Liver (tissue), 9 donors: ENCODE results near the gene PTPN14. TPM values are rescaled to one million over a fixed set of nuclear protein-coding genes. Genes with fewer than 3 reads are reported as not detected.

Experiments
- DNase-seq: peaks from one replicate; pipeline ENCODE4 v3.0.0-alpha.2; 2017; ENCODE audit warnings: low spot score
- H3K27ac ChIP-seq, 2 donors: one replicate each; pipeline ENCODE4 v1.7.0; 2013; ENCODE audit warnings: inconsistent platforms in 2 of 2, low read length in 2 of 2, control low read depth in 1 of 2, low read depth in 1 of 2, mild to moderate bottlenecking in 1 of 2
- H3K27me3 ChIP-seq, 4 donors: one replicate each; pipeline versions ENCODE4 v1.6.1 to v1.7.0; 2013; ENCODE audit warnings: low read length in 3 of 4, inconsistent platforms in 1 of 4, mild to moderate bottlenecking in 1 of 4, moderate library complexity in 1 of 4; ENCODE audit not compliant: control insufficient read depth in 4 of 4, insufficient read depth in 4 of 4
- H3K36me3 ChIP-seq, 4 donors: one replicate each; pipeline versions ENCODE4 v1.6.1 to v1.7.0; 2013; ENCODE audit warnings: low read length in 3 of 4, mild to moderate bottlenecking in 3 of 4, low read depth in 1 of 4, moderate library complexity in 1 of 4; ENCODE audit not compliant: control insufficient read depth in 4 of 4, insufficient read depth in 3 of 4
- H3K4me1 ChIP-seq, 4 donors: one replicate each; pipeline versions ENCODE4 v1.6.1 to v1.7.0; 2013; ENCODE audit warnings: low read length in 3 of 4, mild to moderate bottlenecking in 3 of 4, moderate library complexity in 1 of 4; ENCODE audit not compliant: control insufficient read depth in 4 of 4, insufficient read depth in 4 of 4
- H3K4me3 ChIP-seq, 3 donors: one replicate each; pipeline versions ENCODE4 v1.6.1 to v1.7.0; 2013; ENCODE audit warnings: low read length in 3 of 3, control low read depth in 1 of 3, low read depth in 1 of 3, mild to moderate bottlenecking in 1 of 3
- H3K9ac ChIP-seq, 2 donors: one replicate each; pipeline ENCODE4 v1.7.0; 2013; ENCODE audit warnings: low read length in 2 of 2, mild to moderate bottlenecking in 2 of 2, moderate library complexity in 2 of 2, control low read depth in 1 of 2, low read depth in 1 of 2
- H3K9me3 ChIP-seq, 4 donors: one replicate each; pipeline versions ENCODE4 v1.6.1 to v1.7.0; 2013; ENCODE audit warnings: low read length in 3 of 4; ENCODE audit not compliant: control insufficient read depth in 4 of 4
- EGR1 ChIP-seq, 2 donors: IDR thresholded peaks; 2 replicates each; pipeline ENCODE4 v1.6.1; 2016 to 2018; ENCODE audit warnings: antibody characterized with exemption in 2 of 2, low read depth in 2 of 2
- FOXA1 ChIP-seq: IDR thresholded peaks from 2 replicates; pipeline ENCODE4 v1.6.1; 2016; ENCODE audit warnings: antibody characterized with exemption
- GABPA ChIP-seq, 2 donors: IDR thresholded peaks in 1 of 2; conservative IDR thresholded peaks in 1 of 2; 2 replicates each; pipeline ENCODE4 v1.6.1; 2016; ENCODE audit warnings: antibody characterized with exemption in 2 of 2, mild to moderate bottlenecking in 1 of 2, moderate library complexity in 1 of 2
- HNF4A ChIP-seq, 2 donors: conservative IDR thresholded peaks; 2 replicates each; pipeline ENCODE4 v1.6.1; 2016; ENCODE audit warnings: antibody characterized with exemption in 2 of 2, mild to moderate bottlenecking in 2 of 2
- NR2F2 ChIP-seq: IDR thresholded peaks from 2 replicates; pipeline ENCODE4 v1.6.1; 2016; ENCODE audit warnings: antibody characterized with exemption
- RAD21 ChIP-seq, 2 donors: IDR thresholded peaks; 2 replicates each; pipeline ENCODE4 v1.6.1; 2016; ENCODE audit warnings: antibody characterized with exemption in 2 of 2, mild to moderate bottlenecking in 2 of 2
- RXRA ChIP-seq, 2 donors: IDR thresholded peaks; 2 replicates each; pipeline ENCODE4 v1.6.1; 2017 to 2018; ENCODE audit warnings: antibody characterized with exemption in 2 of 2, mild to moderate bottlenecking in 1 of 2
- SP1 ChIP-seq: IDR thresholded peaks from 2 replicates; pipeline ENCODE4 v1.6.1; 2018; ENCODE audit warnings: antibody characterized with exemption, mild to moderate bottlenecking
- TAF1 ChIP-seq: conservative IDR thresholded peaks from 2 replicates; pipeline ENCODE4 v1.6.1; 2016; ENCODE audit warnings: antibody characterized with exemption, mild to moderate bottlenecking
- YY1 ChIP-seq: IDR thresholded peaks from 2 replicates; pipeline ENCODE4 v1.6.1; 2016; ENCODE audit warnings: antibody characterized with exemption, mild to moderate bottlenecking
- WGBS: extraction: QIAGEN DNeasy Blood & Tissue Kit; methylation state at CpG from one replicate; pipeline ENCODE4 v1.1.7; 2013; 5-methylcytosine and 5-hydroxymethylcytosine counted together
- polyA plus RNA-seq, 2 donors: library from polyadenylated mRNA; stranded (reverse) in 1 of 2; unstranded in 1 of 2; fragments of 200-250 nt in 1 of 2; fragments of >200 nt in 1 of 2; fragmentation: Nextera tagmentation in 1 of 2; extraction: Ambion mirVana in 1 of 2; gene quantifications; one replicate each; pipeline versions ENCODE4 v1.2.1 to v1.2.3, GENCODE V29; 2013 to 2015
- total RNA-seq, 2 donors: library from RNA; depleted of rRNA; stranded (reverse); fragments of >200 nt; gene quantifications; one replicate each; pipeline ENCODE4 v1.2.3, GENCODE V29; 2014
- TF ChIP-seq, protein P1 (sequence below): IDR thresholded peaks from 2 replicates; pipeline ENCODE4 v1.6.1; 2016; ENCODE audit warnings: antibody characterized with exemption
- TF ChIP-seq, protein P2 (sequence below): IDR thresholded peaks from 2 replicates; pipeline ENCODE4 v1.6.1; 2016; ENCODE audit warnings: antibody characterized with exemption, mild to moderate bottlenecking
- TF ChIP-seq, protein P3 (sequence below): fragments of 150-350 bp; IDR thresholded peaks from 2 replicates; pipeline ENCODE4 v1.5.1; 2017; ENCODE audit warnings: improper control_type of control experiment, low read depth, low read length; ENCODE audit not compliant: missing input control
- TF ChIP-seq, protein P4 (sequence below): IDR thresholded peaks from 2 replicates; pipeline ENCODE4 v1.6.1; 2016; ENCODE audit warnings: antibody characterized with exemption
- TF ChIP-seq, protein P5 (sequence below): IDR thresholded peaks from 2 replicates; pipeline ENCODE4 v1.6.1; 2016; ENCODE audit warnings: antibody characterized with exemption
- donor health status: healthy.
- donor health status: healthy.
- donor health status: healthy.
- donor health status: healthy.
- donor health status: healthy.

PTPN14 gene
- total and polyA plus RNA-seq, 4 donors, result 0.54 to 3.2 (median 1.5) TPM

DNA sequence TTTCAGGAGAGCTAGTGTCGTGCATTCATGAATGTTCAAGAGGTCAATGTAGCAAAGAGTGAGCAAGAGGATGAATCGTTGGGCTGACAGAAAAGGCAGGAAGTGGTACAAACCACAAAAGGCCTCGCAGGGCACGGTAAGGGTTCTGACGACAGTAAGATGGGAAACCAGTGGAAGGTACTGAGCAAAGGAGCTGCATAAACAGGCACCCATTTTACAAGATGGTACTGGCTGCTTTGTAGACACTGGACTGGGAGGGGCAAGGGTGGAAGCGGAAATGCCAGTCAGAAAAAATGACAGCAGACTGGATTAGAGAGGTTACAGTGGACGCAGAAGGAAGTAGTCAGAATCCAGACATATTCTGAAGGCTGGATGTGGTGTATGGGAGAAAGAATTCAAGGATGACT, 123.5 kb downstream of the PTPN14 start:
- H3K36me3 ChIP-seq, result no peaks in the 10 kb centered on the region
- 67% methylated on average over 7 of the region's 7 CpGs for WGBS
- H3K27ac ChIP-seq, result no peak overlapping the region
- TF ChIP-seq EGR1 (IDR thresholded peaks at IDR 0.05; ENCODE audit: low read depth in 2 of 2) (no peak), TAF1 (no peak), GABPA (IDR thresholded peaks at IDR 0.05 in 1 of 2, conservative IDR thresholded peaks at IDR 0.05 in 1 of 2) (no peak), RAD21 (IDR thresholded peaks at IDR 0.05) (no peak), SP1 (no peak), RXRA (IDR thresholded peaks at IDR 0.05) (no peak), FOXA1 (no peak), NR2F2 (no peak), HNF4A (conservative IDR thresholded peaks at IDR 0.05) (no peak), YY1 (no peak)
- TF ChIP-seq, protein P1, sequence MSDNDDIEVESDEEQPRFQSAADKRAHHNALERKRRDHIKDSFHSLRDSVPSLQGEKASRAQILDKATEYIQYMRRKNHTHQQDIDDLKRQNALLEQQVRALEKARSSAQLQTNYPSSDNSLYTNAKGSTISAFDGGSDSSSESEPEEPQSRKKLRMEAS, result no peak
- TF ChIP-seq, protein P2, sequence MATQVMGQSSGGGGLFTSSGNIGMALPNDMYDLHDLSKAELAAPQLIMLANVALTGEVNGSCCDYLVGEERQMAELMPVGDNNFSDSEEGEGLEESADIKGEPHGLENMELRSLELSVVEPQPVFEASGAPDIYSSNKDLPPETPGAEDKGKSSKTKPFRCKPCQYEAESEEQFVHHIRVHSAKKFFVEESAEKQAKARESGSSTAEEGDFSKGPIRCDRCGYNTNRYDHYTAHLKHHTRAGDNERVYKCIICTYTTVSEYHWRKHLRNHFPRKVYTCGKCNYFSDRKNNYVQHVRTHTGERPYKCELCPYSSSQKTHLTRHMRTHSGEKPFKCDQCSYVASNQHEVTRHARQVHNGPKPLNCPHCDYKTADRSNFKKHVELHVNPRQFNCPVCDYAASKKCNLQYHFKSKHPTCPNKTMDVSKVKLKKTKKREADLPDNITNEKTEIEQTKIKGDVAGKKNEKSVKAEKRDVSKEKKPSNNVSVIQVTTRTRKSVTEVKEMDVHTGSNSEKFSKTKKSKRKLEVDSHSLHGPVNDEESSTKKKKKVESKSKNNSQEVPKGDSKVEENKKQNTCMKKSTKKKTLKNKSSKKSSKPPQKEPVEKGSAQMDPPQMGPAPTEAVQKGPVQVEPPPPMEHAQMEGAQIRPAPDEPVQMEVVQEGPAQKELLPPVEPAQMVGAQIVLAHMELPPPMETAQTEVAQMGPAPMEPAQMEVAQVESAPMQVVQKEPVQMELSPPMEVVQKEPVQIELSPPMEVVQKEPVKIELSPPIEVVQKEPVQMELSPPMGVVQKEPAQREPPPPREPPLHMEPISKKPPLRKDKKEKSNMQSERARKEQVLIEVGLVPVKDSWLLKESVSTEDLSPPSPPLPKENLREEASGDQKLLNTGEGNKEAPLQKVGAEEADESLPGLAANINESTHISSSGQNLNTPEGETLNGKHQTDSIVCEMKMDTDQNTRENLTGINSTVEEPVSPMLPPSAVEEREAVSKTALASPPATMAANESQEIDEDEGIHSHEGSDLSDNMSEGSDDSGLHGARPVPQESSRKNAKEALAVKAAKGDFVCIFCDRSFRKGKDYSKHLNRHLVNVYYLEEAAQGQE, result no peak
- TF ChIP-seq, protein P3, sequence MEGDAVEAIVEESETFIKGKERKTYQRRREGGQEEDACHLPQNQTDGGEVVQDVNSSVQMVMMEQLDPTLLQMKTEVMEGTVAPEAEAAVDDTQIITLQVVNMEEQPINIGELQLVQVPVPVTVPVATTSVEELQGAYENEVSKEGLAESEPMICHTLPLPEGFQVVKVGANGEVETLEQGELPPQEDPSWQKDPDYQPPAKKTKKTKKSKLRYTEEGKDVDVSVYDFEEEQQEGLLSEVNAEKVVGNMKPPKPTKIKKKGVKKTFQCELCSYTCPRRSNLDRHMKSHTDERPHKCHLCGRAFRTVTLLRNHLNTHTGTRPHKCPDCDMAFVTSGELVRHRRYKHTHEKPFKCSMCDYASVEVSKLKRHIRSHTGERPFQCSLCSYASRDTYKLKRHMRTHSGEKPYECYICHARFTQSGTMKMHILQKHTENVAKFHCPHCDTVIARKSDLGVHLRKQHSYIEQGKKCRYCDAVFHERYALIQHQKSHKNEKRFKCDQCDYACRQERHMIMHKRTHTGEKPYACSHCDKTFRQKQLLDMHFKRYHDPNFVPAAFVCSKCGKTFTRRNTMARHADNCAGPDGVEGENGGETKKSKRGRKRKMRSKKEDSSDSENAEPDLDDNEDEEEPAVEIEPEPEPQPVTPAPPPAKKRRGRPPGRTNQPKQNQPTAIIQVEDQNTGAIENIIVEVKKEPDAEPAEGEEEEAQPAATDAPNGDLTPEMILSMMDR, result no peak
- TF ChIP-seq, protein P4, sequence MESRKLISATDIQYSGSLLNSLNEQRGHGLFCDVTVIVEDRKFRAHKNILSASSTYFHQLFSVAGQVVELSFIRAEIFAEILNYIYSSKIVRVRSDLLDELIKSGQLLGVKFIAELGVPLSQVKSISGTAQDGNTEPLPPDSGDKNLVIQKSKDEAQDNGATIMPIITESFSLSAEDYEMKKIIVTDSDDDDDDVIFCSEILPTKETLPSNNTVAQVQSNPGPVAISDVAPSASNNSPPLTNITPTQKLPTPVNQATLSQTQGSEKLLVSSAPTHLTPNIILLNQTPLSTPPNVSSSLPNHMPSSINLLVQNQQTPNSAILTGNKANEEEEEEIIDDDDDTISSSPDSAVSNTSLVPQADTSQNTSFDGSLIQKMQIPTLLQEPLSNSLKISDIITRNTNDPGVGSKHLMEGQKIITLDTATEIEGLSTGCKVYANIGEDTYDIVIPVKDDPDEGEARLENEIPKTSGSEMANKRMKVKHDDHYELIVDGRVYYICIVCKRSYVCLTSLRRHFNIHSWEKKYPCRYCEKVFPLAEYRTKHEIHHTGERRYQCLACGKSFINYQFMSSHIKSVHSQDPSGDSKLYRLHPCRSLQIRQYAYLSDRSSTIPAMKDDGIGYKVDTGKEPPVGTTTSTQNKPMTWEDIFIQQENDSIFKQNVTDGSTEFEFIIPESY, result no peak
- TF ChIP-seq, protein P5, sequence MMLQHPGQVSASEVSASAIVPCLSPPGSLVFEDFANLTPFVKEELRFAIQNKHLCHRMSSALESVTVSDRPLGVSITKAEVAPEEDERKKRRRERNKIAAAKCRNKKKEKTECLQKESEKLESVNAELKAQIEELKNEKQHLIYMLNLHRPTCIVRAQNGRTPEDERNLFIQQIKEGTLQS, result no peak
- H3K27me3 ChIP-seq, result no peaks in the 10 kb centered on the region
- no peaks in the 10 kb centered on the region for H3K4me1 ChIP-seq
- H3K9me3 ChIP-seq, result no peaks in the 10 kb centered on the region
- no peak for DNase-seq
- H3K4me3 ChIP-seq, result no peak overlapping the region
- no peak overlapping the region for H3K9ac ChIP-seq

DNA sequence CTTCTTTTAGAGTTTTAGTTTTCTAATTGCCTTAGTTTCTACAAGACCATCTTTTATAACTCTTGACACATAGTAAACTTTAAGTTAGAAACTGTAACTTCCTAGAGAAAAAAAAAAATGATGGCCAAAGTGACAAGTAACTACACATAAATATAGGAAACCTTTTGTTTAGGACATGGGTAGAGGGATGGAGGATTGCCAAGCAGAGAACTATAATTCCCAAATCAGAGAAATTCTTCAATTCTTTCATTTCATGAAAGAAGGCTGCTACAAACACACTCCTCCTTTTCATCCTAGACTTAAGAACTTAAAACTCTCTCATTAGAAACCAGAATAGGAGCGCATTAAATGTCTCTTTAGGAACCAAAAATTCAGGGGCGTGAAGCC, 125.0 kb downstream of the PTPN14 start:
- no peak for TF ChIP-seq RAD21 (IDR thresholded peaks at IDR 0.05)
- H3K9me3 ChIP-seq, result no peaks in the 10 kb centered on the region
- peaks cover 0 to 2% (median 0%) of the 10 kb centered on the region in 4 donors for H3K27me3 ChIP-seq
- no peaks in the 10 kb centered on the region for H3K36me3 ChIP-seq
- WGBS, result 94% methylated on average over 2 of the region's 2 CpGs
- H3K4me1 ChIP-seq, result no peaks in the 10 kb centered on the region
- no peak overlapping the region for H3K4me3 ChIP-seq
- no peak for DNase-seq
- H3K27ac ChIP-seq, result no peak overlapping the region
- no peak overlapping the region for H3K9ac ChIP-seq
